DMS153 treated with DMSO at 0.1 percent for 48 hours (cell line): ENCODE results near the gene CFAP43.

ENCODE experiments used
- DNase-seq: peaks from one replicate; lab custom pipeline; 2025; ENCODE audit not compliant: unreplicated experiment; lab: John Stamatoyannopoulos, UW

CFAP43 gene

DNA sequence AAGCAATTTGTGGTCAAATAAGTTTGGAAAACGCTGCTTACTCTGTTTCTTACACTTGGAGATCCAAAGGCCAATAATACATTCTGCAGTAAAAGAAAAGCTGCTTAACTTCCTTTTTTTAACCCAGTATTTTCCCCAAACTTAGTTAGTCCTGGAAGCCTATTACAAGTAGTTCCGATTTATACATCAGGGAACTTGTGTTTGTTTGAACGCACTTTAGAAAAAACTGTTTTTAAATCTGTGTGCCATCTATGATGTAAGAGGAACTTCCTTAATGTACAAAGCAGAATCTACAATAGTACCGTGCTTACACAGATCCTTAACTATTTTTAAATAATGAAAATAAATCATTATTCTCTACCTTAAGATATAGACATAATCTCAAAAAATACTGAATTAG, 87.2 kb downstream of the CFAP43 start:
- no peak for DNase-seq

GRCh38 chr10:104143829-104144228, 88.3 kb downstream of the CFAP43 start:
- DNase-seq, result no peak

GRCh38 chr10:104142081-104142480, 90.1 kb downstream of the CFAP43 start:
- no peak for DNase-seq

GRCh38 chr10:104139221-104139620, 92.9 kb downstream of the CFAP43 start:
- DNase-seq, result no peak

- DNase-seq, result no peak
These were observed 94.0 kb downstream of the CFAP43 start for GRCh38 chr10:104138131-104138530.

GRCh38 chr10:104130041-104130440, 102.1 kb downstream of the CFAP43 start:
- DNase-seq, result no peak

GRCh38 chr10:104128214-104128613, 104.0 kb downstream of the CFAP43 start:
- DNase-seq, result no peak

DNA sequence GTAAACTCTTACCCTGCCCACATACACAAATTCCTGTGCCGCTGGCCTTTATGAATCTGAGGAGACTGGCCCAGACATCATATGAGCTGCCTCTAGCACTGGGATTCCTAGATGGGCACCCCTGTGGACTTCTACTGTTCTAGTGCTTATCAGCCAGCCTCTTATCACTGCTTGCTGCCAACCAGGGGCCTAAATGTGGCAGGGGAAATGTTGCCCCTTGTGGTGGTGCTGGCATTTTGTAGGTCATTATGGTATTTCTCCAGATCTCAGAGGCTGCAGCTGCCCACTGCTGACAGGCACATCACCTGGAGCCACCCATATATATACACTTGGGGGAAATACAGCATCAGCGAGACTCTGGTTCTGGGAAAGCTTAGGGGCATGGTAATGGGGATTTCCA, 104.8 kb downstream of the CFAP43 start:
- DNase-seq, result peak; percentile 9

DNA sequence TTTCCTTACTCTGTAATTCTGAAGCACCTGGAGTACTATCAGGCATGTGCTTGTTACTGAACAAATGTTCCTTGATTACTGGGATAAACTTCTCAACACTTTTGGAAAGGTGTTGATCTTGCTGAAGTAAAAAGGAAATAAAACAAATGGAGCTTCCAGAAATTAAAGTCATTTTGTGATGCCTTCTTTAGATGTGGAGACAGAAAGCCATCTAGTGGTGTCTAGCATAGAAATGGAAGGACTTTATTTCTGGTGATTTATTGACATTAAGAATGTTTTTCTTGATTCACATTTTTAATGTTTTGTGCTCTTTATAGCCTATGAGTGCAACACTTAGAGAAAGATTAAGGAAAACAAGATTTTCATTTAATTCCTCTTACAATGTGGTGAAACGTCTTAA, 108.8 kb downstream of the CFAP43 start:
- DNase-seq, result peak; percentile 17

DNA sequence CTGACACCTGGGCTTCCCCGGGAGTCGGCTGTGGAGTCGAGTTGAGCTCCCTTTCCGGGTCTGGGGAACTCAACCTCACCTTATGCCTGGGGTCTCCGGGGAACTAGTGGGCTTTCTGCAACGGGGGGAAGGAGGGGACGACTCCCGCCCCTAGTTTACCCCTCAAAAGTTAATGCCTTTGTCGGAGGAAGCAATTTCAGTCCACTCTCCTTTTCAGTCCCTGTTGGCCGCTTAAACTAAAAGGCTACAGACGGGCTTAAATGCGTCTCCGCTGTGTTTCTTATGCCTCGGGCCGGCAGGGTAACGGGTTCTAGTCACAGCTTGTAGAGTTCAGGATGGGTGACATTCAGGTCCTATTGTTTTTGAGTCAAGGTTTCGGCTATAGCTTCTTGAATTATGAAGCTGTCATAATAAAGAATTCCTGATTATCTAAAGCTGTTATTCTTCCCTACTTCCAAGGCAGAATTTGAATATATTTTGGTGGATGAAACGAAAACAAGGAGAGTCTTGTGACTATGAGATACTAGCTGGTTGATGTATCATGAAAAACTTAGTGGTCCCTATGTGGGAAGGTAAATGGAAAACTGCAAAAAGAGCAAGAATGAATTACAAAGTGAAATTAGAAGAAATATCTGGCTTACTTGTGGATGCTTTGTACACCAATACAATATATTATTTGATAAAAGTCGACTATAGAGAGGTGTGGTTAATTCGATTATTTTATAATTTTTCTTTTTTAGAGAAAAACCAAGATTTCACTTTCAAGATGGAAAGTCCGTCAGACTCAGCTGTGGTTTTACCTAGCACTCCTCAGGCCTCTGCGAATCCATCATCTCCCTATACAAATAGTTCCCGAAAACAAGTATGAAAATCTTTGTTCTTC, 109.7 kb downstream of the CFAP43 start:
- peak; percentile 85 for DNase-seq

- peak; percentile 99 for DNase-seq
These were observed 110.5 kb downstream of the CFAP43 start, which contains the start of gene SFR1 for GRCh38 chr10:104121485-104122224. SFR1 (plus strand) TSS chr10:104122171; CDS start chr10:104122184, 13 bp downstream.

DNA sequence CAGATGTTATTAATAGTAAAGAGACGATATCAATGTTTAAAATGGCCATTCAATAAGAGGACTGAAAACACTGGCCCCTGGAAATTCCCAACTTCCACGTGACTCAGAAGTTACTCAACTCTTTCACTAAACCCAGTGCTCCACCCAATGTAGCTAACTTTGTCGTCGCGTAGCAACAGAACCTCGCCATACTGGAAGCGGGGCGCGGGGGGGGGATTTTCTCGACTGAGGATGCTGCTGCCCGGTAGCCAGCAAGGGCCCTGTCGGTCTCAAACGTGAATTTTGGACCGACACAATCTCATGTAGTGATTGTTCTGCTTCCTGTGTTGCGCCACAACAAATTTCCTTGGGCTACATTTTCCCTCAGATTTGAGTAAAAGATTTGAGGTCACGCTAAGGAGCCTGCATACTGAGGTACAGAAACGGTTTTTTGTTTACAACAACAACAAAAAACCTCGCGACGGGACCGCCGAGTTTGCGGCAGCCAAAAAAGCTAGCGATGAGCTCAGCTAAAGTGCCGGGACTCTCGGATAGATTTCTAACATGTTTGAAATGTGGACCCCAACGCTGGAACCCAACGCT, 111.2 kb downstream of the CFAP43 start:
- DNase-seq, result peak; percentile 35

GRCh38 chr10:104120512-104120902, 111.7 kb downstream of the CFAP43 start:
- DNase-seq, result no peak

DNA sequence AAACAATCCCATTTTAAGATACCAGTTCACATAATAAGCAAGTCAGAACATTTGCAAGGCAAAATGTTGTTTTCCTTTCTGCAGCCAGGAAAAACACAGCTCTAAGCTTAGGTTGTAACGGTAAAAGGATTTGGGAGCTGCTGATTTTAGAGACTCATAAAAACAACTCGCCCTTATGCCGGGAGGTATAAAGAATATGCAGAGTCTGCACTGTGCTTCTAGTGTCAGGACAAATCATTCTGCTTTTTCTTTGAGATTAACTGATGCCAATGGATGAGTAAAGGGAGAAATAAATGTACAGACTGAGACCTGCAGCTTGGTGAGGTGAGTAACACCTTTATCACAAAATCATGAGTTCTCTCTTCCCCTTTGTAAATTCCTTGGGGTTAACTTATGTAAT, 112.2 kb downstream of the CFAP43 start:
- DNase-seq, result no peak

GRCh38 chr10:104117839-104118323, 114.3 kb downstream of the CFAP43 start:
- peak; percentile 91 for DNase-seq

- DNase-seq, result no peak
These were observed 118.7 kb downstream of the CFAP43 start for GRCh38 chr10:104113376-104113956.

DNA sequence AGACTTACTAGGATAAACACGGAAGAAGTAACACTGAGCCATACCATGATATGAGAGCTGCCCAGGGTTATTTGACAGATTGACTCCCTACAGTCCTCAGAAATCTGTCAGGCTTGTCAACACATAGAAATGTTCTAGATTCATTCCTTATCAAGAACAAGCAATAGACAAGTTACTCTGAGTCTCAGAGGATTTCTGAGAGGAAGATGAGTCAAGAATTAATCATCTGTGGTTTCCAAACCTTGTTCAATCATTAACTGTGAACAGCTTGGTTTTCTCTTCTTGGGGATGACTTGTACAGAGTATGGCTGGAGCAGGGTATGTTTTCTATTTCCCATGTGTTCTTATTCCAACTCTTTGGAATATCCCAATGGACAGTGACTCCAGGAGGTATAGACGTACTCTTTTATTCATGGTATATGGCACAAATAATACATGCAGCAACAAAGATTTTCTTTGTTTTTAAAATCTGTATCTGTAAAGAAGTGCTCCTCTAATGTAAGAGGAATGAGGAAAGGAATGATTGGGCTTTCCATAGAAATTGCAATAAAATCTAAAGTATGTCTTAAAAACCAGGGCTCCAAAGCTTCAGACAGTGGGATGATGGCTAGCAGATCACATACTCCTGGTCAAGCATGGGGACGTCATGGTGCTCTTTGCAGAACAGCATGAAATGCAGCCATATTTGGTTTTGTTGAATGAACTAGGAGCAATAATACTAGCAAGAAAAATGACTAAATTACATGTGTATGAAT, 122.1 kb downstream of the CFAP43 start:
- no peak for DNase-seq

DNA sequence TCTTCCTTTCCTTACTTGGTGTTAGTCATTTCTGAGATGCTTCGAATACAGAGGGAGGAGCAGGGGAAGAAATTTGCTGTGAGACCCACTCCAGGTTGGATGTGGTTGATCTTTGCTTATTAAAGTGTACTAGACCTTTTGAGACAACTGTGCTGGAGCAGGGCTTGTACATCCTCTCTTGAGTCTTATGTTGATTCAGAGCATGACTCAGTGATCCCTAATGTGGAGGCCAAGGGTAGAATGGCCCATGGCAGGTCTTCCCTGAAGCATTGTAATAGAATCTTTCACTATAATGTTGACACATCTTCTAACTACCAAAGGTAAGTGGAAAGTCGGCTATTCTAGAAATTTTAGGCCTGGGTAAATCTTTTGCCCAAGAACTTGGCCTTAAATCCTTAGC, 127.2 kb downstream of the CFAP43 start:
- no peak for DNase-seq

GRCh38 chr10:104104418-104104817, 127.7 kb downstream of the CFAP43 start:
- DNase-seq, result no peak

DNA sequence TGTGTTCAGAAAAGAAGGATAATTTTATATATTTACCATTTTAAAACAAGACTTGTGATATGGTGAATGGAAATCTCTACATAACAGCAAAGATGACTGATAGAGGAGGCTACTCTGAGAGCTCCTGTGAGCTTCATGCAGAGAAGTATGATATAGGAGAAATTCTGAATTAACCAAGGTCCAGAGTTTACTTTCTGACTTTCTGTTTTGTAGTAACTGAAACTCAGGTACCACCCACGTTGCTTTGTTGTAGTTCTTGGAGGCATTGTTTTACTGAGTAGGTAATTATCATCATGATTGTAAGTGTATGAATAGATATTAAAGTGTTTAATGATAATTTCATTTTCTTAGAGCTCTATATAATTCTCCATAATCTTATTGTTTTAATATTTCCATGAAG, 128.2 kb downstream of the CFAP43 start:
- DNase-seq, result no peak

GRCh38 chr10:104101902-104102301, 130.3 kb downstream of the CFAP43 start:
- no peak for DNase-seq
